ENCODE results near the gene SMARCB1.

Gene SMARCB1

DNA sequence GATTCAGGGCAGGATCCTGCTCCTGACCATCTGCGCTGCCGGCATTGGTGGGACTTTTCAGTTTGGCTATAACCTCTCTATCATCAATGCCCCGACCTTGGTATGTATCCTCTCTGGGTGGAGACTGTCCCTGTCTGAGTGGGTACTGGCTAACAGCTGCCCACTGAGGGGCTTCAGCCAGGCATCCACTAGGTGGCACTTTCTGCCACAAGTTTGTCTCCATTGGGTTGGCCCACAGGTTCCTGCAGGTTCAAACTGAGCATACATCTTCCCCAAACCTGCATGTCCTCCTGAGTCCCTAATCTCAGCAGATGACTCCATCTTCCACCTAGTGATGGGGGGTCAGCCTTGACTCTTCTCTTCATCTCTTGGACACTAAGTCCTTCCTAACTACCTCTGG is 75.3 kb downstream of the SMARCB1 start:
- TF ChIP-seq, protein P1, sequence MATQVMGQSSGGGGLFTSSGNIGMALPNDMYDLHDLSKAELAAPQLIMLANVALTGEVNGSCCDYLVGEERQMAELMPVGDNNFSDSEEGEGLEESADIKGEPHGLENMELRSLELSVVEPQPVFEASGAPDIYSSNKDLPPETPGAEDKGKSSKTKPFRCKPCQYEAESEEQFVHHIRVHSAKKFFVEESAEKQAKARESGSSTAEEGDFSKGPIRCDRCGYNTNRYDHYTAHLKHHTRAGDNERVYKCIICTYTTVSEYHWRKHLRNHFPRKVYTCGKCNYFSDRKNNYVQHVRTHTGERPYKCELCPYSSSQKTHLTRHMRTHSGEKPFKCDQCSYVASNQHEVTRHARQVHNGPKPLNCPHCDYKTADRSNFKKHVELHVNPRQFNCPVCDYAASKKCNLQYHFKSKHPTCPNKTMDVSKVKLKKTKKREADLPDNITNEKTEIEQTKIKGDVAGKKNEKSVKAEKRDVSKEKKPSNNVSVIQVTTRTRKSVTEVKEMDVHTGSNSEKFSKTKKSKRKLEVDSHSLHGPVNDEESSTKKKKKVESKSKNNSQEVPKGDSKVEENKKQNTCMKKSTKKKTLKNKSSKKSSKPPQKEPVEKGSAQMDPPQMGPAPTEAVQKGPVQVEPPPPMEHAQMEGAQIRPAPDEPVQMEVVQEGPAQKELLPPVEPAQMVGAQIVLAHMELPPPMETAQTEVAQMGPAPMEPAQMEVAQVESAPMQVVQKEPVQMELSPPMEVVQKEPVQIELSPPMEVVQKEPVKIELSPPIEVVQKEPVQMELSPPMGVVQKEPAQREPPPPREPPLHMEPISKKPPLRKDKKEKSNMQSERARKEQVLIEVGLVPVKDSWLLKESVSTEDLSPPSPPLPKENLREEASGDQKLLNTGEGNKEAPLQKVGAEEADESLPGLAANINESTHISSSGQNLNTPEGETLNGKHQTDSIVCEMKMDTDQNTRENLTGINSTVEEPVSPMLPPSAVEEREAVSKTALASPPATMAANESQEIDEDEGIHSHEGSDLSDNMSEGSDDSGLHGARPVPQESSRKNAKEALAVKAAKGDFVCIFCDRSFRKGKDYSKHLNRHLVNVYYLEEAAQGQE (IDR thresholded peaks at IDR 0.05; ENCODE audit: insufficient read depth in 1 of 2, low read depth in 2 of 2, low read length in 2 of 2), result no peak
- TF ChIP-seq POLR2AphosphoS5 (IDR thresholded peaks at IDR 0.05; ENCODE audit: low read depth, low read length) (no peak), SIN3A (IDR thresholded peaks at IDR 0.05; ENCODE audit: borderline replicate concordance, insufficient read depth, low read length) (no peak), FOXP2 (optimal IDR thresholded peaks at IDR 0.05; ENCODE audit: borderline replicate concordance, extremely low read depth, extremely low read length, insufficient read depth) (no peak), TAF1 (IDR thresholded peaks at IDR 0.05; ENCODE audit: borderline replicate concordance, insufficient read depth, low read length) (no peak)

DNA sequence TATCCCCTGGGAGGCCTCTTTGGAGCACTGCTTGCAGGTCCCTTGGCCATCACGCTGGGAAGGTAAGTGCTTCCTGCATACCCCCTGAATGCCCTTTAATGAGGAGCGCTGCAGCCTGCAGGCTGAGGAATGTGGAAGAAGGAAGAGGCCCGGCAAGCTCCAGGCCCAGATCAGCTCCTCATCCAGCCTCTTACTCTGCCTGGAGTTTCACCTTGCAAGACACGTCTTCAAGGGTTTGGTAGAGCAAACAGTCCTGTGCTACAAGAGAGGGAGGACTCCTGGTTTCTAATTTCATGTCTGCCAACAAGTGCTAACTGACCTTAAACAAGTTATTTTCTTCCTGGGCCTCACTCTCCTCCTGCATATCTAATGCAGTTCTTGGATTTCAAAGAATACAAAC is 81.8 kb downstream of the SMARCB1 start:
- TF ChIP-seq FOXP2 (optimal IDR thresholded peaks at IDR 0.05; ENCODE audit: borderline replicate concordance, extremely low read depth, extremely low read length, insufficient read depth), result no peak
- TF ChIP-seq, protein P1 (IDR thresholded peaks at IDR 0.05; ENCODE audit: insufficient read depth in 1 of 2, low read depth in 2 of 2, low read length in 2 of 2), result no peak
- no peak for TF ChIP-seq SIN3A (IDR thresholded peaks at IDR 0.05; ENCODE audit: borderline replicate concordance, insufficient read depth, low read length)
- no peak for TF ChIP-seq POLR2AphosphoS5 (IDR thresholded peaks at IDR 0.05; ENCODE audit: low read depth, low read length)
- TF ChIP-seq TAF1 (IDR thresholded peaks at IDR 0.05; ENCODE audit: borderline replicate concordance, insufficient read depth, low read length), result no peak

DNA sequence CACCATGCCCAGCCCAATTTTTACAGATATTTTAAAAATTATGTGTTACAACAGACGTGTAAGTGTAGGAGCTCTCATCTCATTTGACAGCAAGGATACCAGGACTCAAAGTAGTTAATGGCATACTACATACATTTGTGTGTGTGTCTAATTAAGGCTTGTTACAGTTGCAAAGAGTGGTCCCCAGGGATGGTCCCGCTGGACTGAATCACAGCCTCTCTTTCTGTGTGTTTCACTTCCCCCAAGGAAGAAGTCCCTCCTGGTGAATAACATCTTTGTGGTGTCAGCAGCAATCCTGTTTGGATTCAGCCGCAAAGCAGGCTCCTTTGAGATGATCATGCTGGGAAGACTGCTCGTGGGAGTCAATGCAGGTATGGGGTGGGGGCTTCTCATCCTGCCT is 88.1 kb downstream of the SMARCB1 start:
- TF ChIP-seq TAF1 (IDR thresholded peaks at IDR 0.05; ENCODE audit: borderline replicate concordance, insufficient read depth, low read length) (no peak), FOXP2 (optimal IDR thresholded peaks at IDR 0.05; ENCODE audit: borderline replicate concordance, extremely low read depth, extremely low read length, insufficient read depth) (no peak), POLR2AphosphoS5 (IDR thresholded peaks at IDR 0.05; ENCODE audit: low read depth, low read length) (no peak), SIN3A (IDR thresholded peaks at IDR 0.05; ENCODE audit: borderline replicate concordance, insufficient read depth, low read length) (no peak)
- TF ChIP-seq, protein P1 (IDR thresholded peaks at IDR 0.05; ENCODE audit: insufficient read depth in 1 of 2, low read depth in 2 of 2, low read length in 2 of 2), result no peak

DNA sequence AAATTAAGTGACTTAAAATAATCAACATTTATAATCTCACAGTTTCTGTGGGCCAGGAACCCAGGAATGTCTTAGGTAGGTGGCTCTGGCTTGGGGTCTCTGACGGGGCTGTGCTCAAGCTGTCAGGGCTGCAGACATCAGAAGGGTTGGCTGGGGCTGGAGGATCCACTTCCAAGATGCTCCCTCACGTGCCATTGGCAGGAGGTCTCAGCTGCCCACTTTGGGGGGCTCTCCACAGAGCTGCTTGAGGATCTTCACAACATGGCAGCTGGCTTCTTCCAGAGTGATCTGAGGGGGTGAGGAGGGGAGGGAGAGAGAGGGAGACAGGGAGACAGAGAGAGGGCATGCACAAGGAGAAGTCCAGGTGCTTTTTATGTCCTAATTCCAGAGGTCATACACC is 89.0 kb downstream of the SMARCB1 start:
- TF ChIP-seq SIN3A (IDR thresholded peaks at IDR 0.05; ENCODE audit: borderline replicate concordance, insufficient read depth, low read length), result no peak
- no peak for TF ChIP-seq POLR2AphosphoS5 (IDR thresholded peaks at IDR 0.05; ENCODE audit: low read depth, low read length)
- TF ChIP-seq, protein P1 (IDR thresholded peaks at IDR 0.05; ENCODE audit: insufficient read depth in 1 of 2, low read depth in 2 of 2, low read length in 2 of 2), result no peak
- TF ChIP-seq FOXP2 (optimal IDR thresholded peaks at IDR 0.05; ENCODE audit: borderline replicate concordance, extremely low read depth, extremely low read length, insufficient read depth), result no peak
- no peak for TF ChIP-seq TAF1 (IDR thresholded peaks at IDR 0.05; ENCODE audit: borderline replicate concordance, insufficient read depth, low read length)

DNA sequence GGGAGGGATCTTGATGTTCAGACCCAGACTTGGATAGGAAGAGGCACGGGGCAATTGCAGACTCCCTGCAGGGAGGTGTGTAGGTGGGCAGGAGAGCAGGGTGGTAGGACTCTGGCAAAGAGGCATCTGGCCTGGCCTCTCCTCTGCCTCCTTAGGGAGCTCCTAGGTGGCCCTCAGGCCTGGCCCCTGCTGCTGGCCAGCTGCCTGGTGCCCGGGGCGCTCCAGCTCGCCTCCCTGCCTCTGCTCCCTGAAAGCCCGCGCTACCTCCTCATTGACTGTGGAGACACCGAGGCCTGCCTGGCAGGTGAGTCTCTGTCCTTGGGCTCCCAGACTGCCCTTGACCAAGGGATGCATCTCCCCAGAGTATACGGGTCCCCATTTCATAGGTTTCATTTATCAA is 90.8 kb downstream of the SMARCB1 start:
- TF ChIP-seq SIN3A (IDR thresholded peaks at IDR 0.05; ENCODE audit: borderline replicate concordance, insufficient read depth, low read length) (no peak), FOXP2 (optimal IDR thresholded peaks at IDR 0.05; ENCODE audit: borderline replicate concordance, extremely low read depth, extremely low read length, insufficient read depth) (no peak), POLR2AphosphoS5 (IDR thresholded peaks at IDR 0.05; ENCODE audit: low read depth, low read length) (no peak), TAF1 (IDR thresholded peaks at IDR 0.05; ENCODE audit: borderline replicate concordance, insufficient read depth, low read length) (no peak)
- TF ChIP-seq, protein P1 (IDR thresholded peaks at IDR 0.05; ENCODE audit: insufficient read depth in 1 of 2, low read depth in 2 of 2, low read length in 2 of 2), result no peak

All from PFSK-1 (cell line).